Measurements from ENCODE around the gene SHC3.

Gene SHC3

DNA sequence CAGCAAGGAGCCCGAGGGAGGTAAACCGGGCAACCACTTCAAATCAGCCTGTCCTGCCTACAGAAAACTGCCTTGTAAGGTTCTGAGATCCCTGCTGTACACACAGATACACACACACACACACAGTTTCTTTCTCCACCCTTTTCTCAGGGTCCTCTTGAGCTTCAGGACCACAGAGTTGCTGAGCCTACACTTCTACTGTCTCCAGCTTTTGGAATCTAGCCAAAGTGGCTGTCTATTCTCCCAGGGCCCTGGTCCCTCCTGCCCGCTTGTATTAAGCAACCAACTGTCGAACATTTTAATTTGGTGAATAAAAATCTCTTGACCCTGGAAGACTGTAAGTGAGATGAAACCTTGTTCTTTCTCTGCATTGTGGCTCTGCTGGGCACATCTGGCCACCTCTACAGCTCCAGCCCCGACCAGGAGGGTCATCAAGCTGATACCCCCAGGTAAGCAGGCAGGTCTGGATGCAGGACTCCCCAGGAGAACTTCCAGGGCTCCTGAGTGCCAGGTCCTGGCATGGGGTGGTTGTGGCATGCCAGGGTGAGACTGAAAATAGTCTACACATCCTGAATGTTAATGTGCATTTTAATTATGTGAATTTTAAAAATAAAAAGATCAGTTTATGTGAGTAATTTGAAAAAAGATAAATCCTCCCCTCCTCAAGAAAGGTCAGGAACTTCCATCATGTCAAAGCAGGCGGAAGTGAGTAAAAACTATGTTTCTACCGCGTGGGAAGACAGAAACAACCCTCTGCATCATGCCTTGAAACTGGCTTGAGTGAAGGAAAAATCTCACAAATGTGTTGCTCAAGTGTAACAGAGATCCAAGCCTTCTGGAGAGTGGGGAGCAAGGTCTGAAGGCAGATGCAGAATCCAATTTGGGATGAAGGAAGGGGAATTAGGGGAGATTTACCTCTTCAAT, 202.4 kb downstream of the SHC3 start:
- DNase-seq: no peak

DNA sequence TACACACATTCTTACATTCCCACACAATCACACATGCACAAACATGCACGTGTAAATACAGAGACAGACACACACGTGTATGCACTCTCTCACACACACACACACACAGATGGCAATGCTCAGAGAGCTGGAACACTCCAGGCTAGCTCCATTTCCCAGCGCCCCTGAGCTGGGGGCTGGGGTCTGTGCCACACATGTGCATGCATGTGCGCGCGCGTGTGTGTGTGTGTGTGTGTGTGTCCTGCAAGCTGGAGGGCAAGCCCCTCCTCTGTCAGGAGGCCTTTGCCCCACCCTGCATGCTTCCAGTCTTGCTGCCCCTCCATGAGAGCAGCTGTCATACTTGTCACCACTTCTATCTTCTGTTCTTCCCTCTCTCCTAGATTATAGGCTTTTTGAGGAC, 204.0 kb downstream of the SHC3 start:
- no peak for DNase-seq

DNA sequence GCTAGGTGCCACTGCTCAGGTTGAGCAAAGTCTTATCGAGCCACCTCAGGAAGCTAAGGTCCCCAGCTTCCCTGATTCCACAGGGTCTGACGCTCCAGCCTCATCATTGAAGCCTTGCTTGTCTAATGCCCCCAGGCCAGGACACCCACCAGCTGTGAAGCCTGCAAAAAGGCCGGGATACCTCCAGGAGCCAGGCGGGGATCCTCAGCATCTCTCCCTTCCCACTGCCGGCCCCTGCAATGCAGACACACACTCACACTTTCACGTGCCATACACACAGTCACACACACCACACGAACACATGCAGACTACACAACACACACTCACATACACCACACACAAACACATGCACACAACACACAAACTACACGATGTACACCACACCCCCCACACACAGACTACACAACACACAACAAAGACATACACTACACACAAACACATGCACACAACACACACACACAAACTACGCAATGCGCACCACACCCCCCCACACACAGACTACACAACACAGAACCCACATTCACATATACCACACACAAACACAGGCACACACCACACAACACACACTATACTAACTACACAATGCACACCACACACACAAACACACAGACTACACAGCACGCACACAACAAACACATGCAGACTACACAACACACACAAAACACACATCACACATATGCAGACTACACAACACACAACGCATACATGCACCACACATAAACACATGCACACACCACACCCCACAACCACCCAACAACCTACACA, 205.2 kb downstream of the SHC3 start:
- no peak for DNase-seq

DNA sequence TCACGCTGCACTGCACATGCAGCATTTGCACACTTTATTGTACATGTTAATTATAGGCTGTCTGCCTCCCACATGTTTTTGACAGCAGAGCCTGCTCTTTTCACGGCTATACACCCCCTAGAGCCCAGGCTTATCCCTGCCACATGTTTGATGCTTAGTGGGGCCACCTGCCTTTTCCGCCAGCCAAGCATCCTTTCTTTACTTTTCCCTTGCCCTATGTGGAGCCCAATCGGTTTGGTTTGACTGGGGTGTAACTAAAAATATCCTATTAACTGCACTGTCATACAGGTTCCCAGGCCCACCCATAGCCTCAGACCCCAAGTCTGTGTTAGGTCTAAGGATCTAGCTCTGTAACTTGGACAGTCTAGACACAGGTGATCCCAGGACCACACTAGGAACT, 206.2 kb downstream of the SHC3 start:
- no peak for DNase-seq

DNA sequence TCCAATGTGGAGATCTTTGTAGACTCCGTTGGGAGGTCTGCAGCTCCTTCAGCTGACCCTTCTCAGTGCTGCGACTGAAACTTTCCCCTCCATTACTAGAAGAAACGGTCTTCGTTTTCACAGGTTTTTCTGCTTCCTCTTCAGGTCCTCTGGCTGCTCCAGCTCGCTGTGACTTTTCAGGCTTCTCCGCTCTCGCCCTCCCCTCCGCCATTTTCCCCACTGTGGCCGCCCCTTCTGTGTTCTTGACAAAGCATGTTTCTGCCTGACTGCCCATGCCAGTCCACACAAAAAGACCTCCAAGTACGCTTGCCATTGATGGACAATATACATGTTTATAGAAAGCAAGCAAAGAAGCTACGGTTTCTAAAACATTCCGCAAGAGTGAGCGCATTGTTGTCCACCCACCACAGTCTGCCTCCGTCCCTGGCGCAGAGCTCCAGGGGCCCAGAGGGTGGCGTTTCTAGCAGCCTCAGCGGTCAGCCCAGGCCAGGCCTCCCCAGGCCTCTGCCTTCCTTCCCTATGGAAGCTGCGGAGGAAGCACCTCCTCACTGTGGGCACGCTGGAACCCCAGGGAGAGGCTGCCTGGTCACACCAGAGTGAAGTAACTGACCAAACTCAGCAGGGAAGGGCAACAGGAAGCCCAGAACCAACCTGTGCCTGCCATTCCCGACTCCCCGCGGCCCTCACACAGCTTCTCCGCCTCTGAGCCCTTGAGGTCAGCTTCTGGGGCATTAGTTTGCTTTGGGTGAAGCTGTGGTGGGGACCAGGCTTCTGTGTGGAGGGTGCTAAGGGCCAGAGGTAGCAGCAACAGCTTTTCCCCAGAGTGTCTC, 207.3 kb downstream of the SHC3 start:
- no peak for DNase-seq

DNA sequence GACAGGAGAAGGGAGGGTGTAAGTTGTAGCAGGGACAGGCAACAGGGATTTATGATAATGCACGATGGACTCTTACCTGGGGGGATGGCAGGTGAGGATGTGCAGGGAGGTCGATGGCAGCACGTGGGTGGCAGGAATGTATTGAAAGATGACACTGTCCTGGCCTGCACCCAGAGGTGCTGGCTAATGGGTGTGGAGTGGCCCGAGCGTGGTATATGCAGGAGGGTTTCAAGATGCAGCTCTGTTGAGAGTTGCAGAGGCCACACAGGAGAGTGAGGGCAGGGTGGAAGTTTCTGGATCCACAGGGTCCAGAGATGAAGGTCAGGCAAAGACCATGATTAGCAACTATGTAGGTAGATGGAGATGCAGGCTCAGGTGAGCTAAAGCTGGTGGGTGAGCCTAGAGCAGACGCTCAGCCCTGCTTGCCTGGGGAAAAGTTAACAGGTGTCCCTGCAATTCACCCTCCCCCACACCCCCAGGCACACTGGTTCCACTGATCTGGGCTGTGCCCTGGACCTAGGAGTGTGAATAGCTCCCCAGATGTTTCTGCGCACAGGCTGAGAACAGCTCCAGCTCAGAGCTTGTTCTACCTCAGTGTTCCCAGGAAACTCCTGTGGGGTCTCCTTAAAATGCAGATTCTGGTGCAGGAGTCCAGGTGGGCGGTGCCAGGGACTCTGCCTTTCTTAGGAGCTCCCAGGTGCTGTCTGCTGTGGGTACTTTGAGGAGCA, 208.8 kb downstream of the SHC3 start:
- DNase-seq: no peak

DNA sequence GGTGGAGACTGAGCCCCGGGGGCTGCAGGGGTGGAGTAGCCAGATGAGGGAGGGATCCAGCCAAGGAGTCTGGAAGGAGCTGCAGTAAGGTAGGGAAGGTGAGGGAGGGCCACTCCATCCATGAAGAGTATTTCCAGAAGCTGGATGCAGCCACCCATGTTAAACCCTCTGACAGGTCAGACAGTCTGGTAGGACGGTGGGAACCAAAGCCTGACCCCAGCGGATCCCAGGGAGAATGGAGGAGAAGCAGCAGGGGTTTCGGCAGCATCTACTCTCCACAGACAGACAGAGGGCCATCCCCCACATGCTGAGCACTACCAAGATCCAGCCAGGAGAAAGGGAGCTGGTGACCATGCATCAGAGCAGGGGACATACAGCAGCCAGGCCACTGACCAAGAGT, 209.8 kb downstream of the SHC3 start:
- no peak for DNase-seq

DNA sequence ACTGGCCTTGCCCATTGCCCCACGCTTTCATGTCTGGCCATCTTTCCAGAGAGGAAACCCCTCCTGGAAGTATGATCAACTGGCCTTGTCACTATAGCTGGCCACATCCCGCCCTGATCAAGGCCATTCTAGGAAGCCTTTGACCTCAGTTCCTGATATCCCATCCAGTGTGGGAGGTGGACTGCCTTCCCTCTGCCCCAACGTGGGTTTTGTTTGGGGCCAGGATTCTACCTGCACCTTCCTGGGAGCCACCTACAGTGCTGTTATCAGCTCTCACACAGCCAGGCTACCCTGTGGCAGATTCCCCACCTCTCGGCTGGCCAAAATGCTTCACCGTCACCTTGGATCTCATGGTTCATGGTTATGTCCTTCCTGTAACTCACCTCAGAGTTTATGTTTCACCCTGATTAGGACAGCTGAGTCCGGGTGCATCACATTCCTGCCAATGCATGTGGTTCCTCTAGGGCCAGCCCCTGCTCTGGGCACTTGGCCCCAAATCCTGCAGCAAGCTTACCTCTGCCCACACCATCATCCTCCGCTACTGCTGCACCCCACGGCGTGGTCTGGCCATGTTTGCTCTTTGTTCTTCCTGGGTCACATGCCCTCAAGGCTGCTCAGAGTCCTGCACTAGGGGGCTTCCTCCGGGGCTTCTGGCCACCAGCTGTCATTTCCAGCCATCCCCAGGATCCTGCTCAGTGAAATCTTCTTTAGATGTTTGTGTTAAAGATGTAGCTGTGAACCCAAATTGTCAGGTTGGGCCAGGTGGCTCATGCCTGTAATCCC, 211.5 kb downstream of the SHC3 start:
- no peak for DNase-seq

DNA sequence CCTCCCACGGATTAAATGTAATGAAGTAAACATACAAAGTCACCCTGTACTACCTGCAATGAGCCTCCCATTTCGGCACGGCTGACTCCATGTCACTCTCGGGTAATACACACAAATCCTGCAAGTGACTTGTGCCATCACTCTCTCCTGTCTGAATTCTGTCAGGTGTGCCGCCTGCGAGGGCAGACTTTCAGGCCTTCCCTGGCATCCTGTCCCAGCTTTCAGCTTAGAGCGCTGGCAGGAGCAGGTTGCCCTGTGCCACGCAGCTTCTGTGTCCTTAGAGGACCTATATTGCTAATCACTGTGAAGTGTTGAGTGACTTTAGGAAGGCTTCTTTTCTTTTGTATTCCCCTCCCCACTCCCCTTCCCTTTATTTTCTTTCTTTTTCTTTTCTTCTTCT, 213.1 kb downstream of the SHC3 start:
- no peak for DNase-seq

DNA sequence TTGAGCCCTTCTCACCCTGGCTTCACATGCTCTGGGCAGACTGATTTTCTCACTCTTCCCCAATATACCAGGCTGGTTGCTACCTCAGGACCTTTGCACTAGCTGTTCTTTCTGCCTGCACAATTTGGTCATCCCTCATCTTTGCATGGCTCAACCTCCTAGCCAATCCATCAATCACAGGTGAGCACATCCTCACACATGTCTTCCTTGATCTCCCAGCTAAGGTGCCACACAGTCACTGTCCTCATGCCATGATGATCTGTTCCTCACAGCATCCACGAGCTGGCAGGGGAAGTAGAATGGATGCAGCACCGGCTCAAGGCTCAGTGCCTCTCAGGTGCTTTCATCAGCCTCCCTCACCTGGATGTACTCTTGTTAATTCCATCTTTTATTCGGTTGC, 218.0 kb downstream of the SHC3 start:
- no peak for DNase-seq

DNA sequence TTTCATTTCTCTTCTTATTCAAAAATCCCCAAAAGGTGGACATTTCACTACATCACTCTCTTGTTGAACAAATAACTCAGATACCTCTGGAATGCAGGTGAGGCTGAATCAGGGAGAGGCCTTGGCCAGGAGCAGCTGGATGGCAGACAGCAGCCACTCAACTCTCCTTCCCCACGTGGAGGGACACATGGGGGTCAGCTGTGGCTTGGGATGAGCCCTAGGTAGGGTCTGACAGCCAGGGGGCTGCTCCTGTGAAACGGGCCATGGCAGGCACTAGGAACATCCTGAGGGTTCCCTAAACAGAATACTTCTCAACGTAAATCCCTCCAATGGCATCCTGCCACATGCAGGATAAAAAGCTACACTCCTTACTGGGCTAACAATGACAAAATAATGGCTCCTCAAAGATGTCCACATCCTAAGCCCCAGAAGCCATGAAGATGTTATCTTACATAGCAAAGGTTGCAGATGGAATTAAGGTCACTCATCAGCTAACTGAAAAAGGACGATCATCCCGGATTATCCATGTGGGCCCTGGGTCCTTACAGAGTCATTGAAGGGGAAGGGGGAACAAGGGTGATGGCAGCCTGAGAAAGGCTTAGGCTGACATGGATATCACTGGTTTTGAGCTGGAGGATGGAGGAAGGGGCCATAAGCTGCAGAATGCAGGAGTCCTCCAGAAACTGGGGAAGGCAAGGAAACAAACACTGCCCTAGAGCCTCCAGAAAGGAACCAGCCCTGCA, 218.7 kb downstream of the SHC3 start:
- DNase-seq: no peak

DNA sequence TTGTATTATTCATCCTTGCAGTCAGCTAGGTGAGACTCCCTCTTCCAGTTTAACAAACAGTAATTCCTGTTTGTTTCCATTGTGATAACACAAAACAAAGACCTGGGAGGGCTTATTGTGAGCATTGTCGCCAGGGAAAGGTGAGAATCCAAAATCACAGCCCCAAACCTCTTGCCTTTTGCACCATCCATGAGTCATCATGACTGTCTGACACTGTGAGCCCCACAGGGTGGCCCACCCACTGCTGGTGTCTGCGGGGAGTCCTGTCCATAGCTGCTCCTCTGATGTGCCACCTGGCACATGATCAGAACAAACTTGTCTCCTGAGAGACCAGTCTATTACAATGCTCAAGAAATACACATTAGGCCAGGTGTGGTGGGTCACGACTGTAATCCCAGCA, 221.1 kb downstream of the SHC3 start:
- DNase-seq: no peak

Measured in hematopoietic multipotent progenitor cell treated with erythropoietin and hydrocortisone succinate and interleukin-3 and kit ligand, for 8 days (in vitro differentiated cells).